Fibroblast of the aortic adventitia (primary cell): Measurements from ENCODE around the gene CDK5RAP1. TPM values are rescaled to one million over a fixed set of nuclear protein-coding genes. Genes with fewer than 3 reads are reported as not detected.

Experiments
- DNase-seq: peaks from one replicate; pipeline ENCODE4 v3.0.0-alpha.2; 2010; ENCODE audit warnings: low read depth
- H3K4me3 ChIP-seq: 2 replicates; pipeline ENCODE4 v1.5.1; 2011; ENCODE audit warnings: low read depth, mild to moderate bottlenecking, control low read depth, low read length, moderate library complexity
- CTCF ChIP-seq: IDR thresholded peaks from 2 replicates; pipeline ENCODE4 v1.5.1; 2011; ENCODE audit warnings: mild to moderate bottlenecking, low read length, control low read depth, inconsistent platforms; ENCODE audit not compliant: insufficient read depth
- total RNA-seq: library from RNA; depleted of rRNA; stranded (reverse); fragments of >200 nt; gene quantifications from 2 replicates; pipeline ENCODE4 v1.2.3, GENCODE V29; 2012; ENCODE audit warnings: low replicate concordance

Gene CDK5RAP1
- total RNA-seq, 1 donor = 14.8 TPM

- no peak for DNase-seq
- H3K4me3 ChIP-seq = no peak overlapping the region
- TF ChIP-seq CTCF = no peak
Measured at GRCh38 chr20:33343521-33343920, 57.8 kb downstream of the CDK5RAP1 start.

GRCh38 chr20:33339515-33340058 lies 61.7 kb downstream of the CDK5RAP1 start:
- DNase-seq = no peak
- TF ChIP-seq CTCF = no peak
- no peak overlapping the region for H3K4me3 ChIP-seq

GRCh38 chr20:33338467-33339258 lies 62.7 kb downstream of the CDK5RAP1 start:
- no peak overlapping the region for H3K4me3 ChIP-seq
- DNase-seq = no peak
- no peak for TF ChIP-seq CTCF

GRCh38 chr20:33337531-33338165 lies 63.7 kb downstream of the CDK5RAP1 start:
- no peak for DNase-seq
- no peak for TF ChIP-seq CTCF
- H3K4me3 ChIP-seq = no peak overlapping the region

- H3K4me3 ChIP-seq = no peak overlapping the region
- no peak for DNase-seq
- no peak for TF ChIP-seq CTCF
Measured at GRCh38 chr20:33337119-33337518, 64.2 kb downstream of the CDK5RAP1 start.

GRCh38 chr20:33336375-33336774 lies 64.9 kb downstream of the CDK5RAP1 start:
- H3K4me3 ChIP-seq = no peak overlapping the region
- no peak for TF ChIP-seq CTCF
- DNase-seq = no peak
